Renal cortex interstitium (tissue), 11 donors: ENCODE data around the gene DNASE1L2. TPM values are rescaled to one million over a fixed set of nuclear protein-coding genes. Genes with fewer than 3 reads are reported as not detected.
A peak's percentile ranks its signal among the peaks of the same experiment; 100 is the strongest.
"Not testable (repeated sequence)": the region's sequence is repeated elsewhere in the genome, so short reads cannot be mapped to it uniquely, and the experiment has no call there.

Source experiments
- DNase-seq, 11 donors: peaks; one replicate each; pipeline ENCODE4 v3.0.0-alpha.2; 2013; ENCODE audit warnings: low read depth in 9 of 11, low spot score in 4 of 11; ENCODE audit errors: extremely low read depth in 1 of 11
- polyA plus RNA-seq, 3 donors: library from polyadenylated mRNA; unstranded; fragments of 120-200 nt; gene quantifications; one replicate each; pipeline ENCODE4 v1.2.1, GENCODE V29; 2013; ENCODE audit not compliant: insufficient read length in 3 of 3

The DNASE1L2 gene
- polyA plus RNA-seq, 3 donors = 0.36 to 1.4 (median 1.4) TPM

- DNase-seq = no peak
Observed at GRCh38 chr16:2234813-2235170, 1.5 kb upstream of the DNASE1L2 start.

GRCh38 chr16:2235234-2235651, 1.0 kb upstream of the DNASE1L2 start:
- DNase-seq = no peak

- DNase-seq = no peak
Observed at GRCh38 chr16:2235695-2236336, 428 bp upstream of the DNASE1L2 start.

GRCh38 chr16:2237102-2237482, 848 bp downstream of the DNASE1L2 start:
- no peak for DNase-seq

GRCh38 chr16:2237493-2238149, 1.4 kb downstream of the DNASE1L2 start:
- DNase-seq = no peak

- DNase-seq = no peak
Observed at GRCh38 chr16:2238150-2238837, 2.0 kb downstream of the DNASE1L2 start.

GRCh38 chr16:2238838-2239675, 2.8 kb downstream of the DNASE1L2 start:
- no peak for DNase-seq

GRCh38 chr16:2240331-2240730, 4.1 kb downstream of the DNASE1L2 start:
- DNase-seq = not testable (repeated sequence)

- no peak for DNase-seq
Observed at GRCh38 chr16:2242598-2242997, 6.4 kb downstream of the DNASE1L2 start.

GRCh38 chr16:2243031-2243528, 6.8 kb downstream of the DNASE1L2 start:
- no peak for DNase-seq

GRCh38 chr16:2243781-2244180, 7.5 kb downstream of the DNASE1L2 start:
- no peak for DNase-seq

- no peak for DNase-seq
Observed at GRCh38 chr16:2244301-2244700, 8.1 kb downstream of the DNASE1L2 start.

- no peak for DNase-seq
Observed at GRCh38 chr16:2244926-2245795, 8.9 kb downstream of the DNASE1L2 start.

- DNase-seq = no peak
Observed at GRCh38 chr16:2246301-2246885, 10.1 kb downstream of the DNASE1L2 start.

- DNase-seq = no peak
Observed at GRCh38 chr16:2250652-2251295, 14.5 kb downstream of the DNASE1L2 start.

- DNase-seq = peak; percentile 71 to 91 (median 86)
Observed at GRCh38 chr16:2251296-2252111, 15.3 kb downstream of the DNASE1L2 start, which contains the start of gene ECI1. Gene ECI1, minus strand, starts transcription at chr16:2251587. Its CDS starts 21 bp downstream, at chr16:2251566.

- no peak for DNase-seq
Observed at GRCh38 chr16:2252806-2253148, 16.5 kb downstream of the DNASE1L2 start.
